Hepatocyte (in vitro differentiated cells): ENCODE measurements around the gene TESMIN.

Source experiments
- CTCF ChIP-seq: fragments of 200-600 bp; sonication (generic); IDR thresholded peaks from 2 replicates; pipeline ENCODE4 v1.5.1; 2016; ENCODE audit warnings: antibody characterized with exemption, mild to moderate bottlenecking; ENCODE audit not compliant: poor library complexity
- EZH2 ChIP-seq: fragments of 200-600 bp; sonication (generic); IDR thresholded peaks from 2 replicates; pipeline ENCODE4 v1.6.1; 2016; ENCODE audit warnings: antibody characterized with exemption, mild to moderate bottlenecking, borderline replicate concordance

GRCh38 chr11:68735125-68735524 lies 16.2 kb downstream of the TESMIN start:
- TF ChIP-seq EZH2 = no peak
- TF ChIP-seq CTCF = no peak
